Measurements from ENCODE around the gene MAML3.

MAML3 gene

GRCh38 chr4:140048419-140048995, 105.5 kb downstream of the MAML3 start:
- Histone ChIP-seq H3K4me1 (ENCODE audit: control insufficient read depth, low read length) (peaks cover 53% of the 10 kb centered on the region), H3K4me3 (ENCODE audit: low read length) (peak overlapping the region; percentile 64), H3K4me2 (ENCODE audit: low read length) (peak overlapping the region; percentile 89), H3F3A (ENCODE audit: control insufficient read depth, insufficient read depth) (no peaks in the 10 kb centered on the region; the same call in 1 of the 2 replicates), H3K79me2 (ENCODE audit: control insufficient read depth, low read length) (peaks cover 17% of the 10 kb centered on the region), H3K9me3 (ENCODE audit: control insufficient read depth, insufficient read depth, low read length) (no peaks in the 10 kb centered on the region), H3K27me3 (ENCODE audit: control insufficient read depth, low read length) (no peaks in the 10 kb centered on the region), H4K20me1 (ENCODE audit: control insufficient read depth, insufficient read depth, low read depth, low read length) (no peaks in the 10 kb centered on the region), H3K27ac (ENCODE audit: low read depth, low read length) (peak overlapping the region; percentile 15; the same call in 1 of the 2 replicates), H3K9me2 (replicated peaks; ENCODE audit: control insufficient read depth, low read length) (no peaks in the 10 kb centered on the region), H3K36me3 (ENCODE audit: control insufficient read depth, low read length) (no peaks in the 10 kb centered on the region)
- TF ChIP-seq EZH2phosphoT487 (IDR thresholded peaks at IDR 0.05; ENCODE audit: borderline replicate concordance, low read length), result no peak
- no peak for TF ChIP-seq CTCF (IDR thresholded peaks at IDR 0.05; ENCODE audit: low read depth, low read length, poor library complexity, severe bottlenecking)

GRCh38 chr4:140047786-140048185, 106.2 kb downstream of the MAML3 start:
- H4K20me1 ChIP-seq (ENCODE audit: control insufficient read depth, insufficient read depth, low read depth, low read length), result no peaks in the 10 kb centered on the region
- H3K9me3 ChIP-seq (ENCODE audit: control insufficient read depth, insufficient read depth, low read length), result no peaks in the 10 kb centered on the region
- peaks cover 46% of the 10 kb centered on the region for H3K4me1 ChIP-seq (ENCODE audit: control insufficient read depth, low read length)
- no peak overlapping the region for H3K27ac ChIP-seq (ENCODE audit: low read depth, low read length)
- H3K27me3 ChIP-seq (ENCODE audit: control insufficient read depth, low read length), result no peaks in the 10 kb centered on the region
- H3K9me2 ChIP-seq (replicated peaks; ENCODE audit: control insufficient read depth, low read length), result no peaks in the 10 kb centered on the region
- H3F3A ChIP-seq (ENCODE audit: control insufficient read depth, insufficient read depth), result no peaks in the 10 kb centered on the region; the same call in 1 of the 2 replicates
- no peak overlapping the region for H3K4me2 ChIP-seq (ENCODE audit: low read length)
- no peak overlapping the region for H3K4me3 ChIP-seq (ENCODE audit: low read length)
- no peaks in the 10 kb centered on the region for H3K36me3 ChIP-seq (ENCODE audit: control insufficient read depth, low read length)
- peaks cover 11% of the 10 kb centered on the region; the same call in 1 of the 2 replicates for H3K79me2 ChIP-seq (ENCODE audit: control insufficient read depth, low read length)
- no peak for TF ChIP-seq EZH2phosphoT487 (IDR thresholded peaks at IDR 0.05; ENCODE audit: borderline replicate concordance, low read length)
- TF ChIP-seq CTCF (IDR thresholded peaks at IDR 0.05; ENCODE audit: low read depth, low read length, poor library complexity, severe bottlenecking), result no peak

GRCh38 chr4:140047017-140047640, 106.9 kb downstream of the MAML3 start:
- no peak overlapping the region for H3K27ac ChIP-seq (ENCODE audit: low read depth, low read length)
- H3K4me3 ChIP-seq (ENCODE audit: low read length), result no peak overlapping the region
- no peaks in the 10 kb centered on the region for H3K36me3 ChIP-seq (ENCODE audit: control insufficient read depth, low read length)
- peaks cover 11% of the 10 kb centered on the region; the same call in 1 of the 2 replicates for H3K79me2 ChIP-seq (ENCODE audit: control insufficient read depth, low read length)
- H3K27me3 ChIP-seq (ENCODE audit: control insufficient read depth, low read length), result no peaks in the 10 kb centered on the region
- H3F3A ChIP-seq (ENCODE audit: control insufficient read depth, insufficient read depth), result no peaks in the 10 kb centered on the region; the same call in 1 of the 2 replicates
- TF ChIP-seq EZH2phosphoT487 (IDR thresholded peaks at IDR 0.05; ENCODE audit: borderline replicate concordance, low read length), result no peak
- H3K9me3 ChIP-seq (ENCODE audit: control insufficient read depth, insufficient read depth, low read length), result no peaks in the 10 kb centered on the region
- no peaks in the 10 kb centered on the region for H4K20me1 ChIP-seq (ENCODE audit: control insufficient read depth, insufficient read depth, low read depth, low read length)
- peaks cover 39% of the 10 kb centered on the region for H3K4me1 ChIP-seq (ENCODE audit: control insufficient read depth, low read length)
- H3K4me2 ChIP-seq (ENCODE audit: low read length), result no peak overlapping the region
- no peaks in the 10 kb centered on the region for H3K9me2 ChIP-seq (replicated peaks; ENCODE audit: control insufficient read depth, low read length)

- Histone ChIP-seq H3K27me3 (ENCODE audit: control insufficient read depth, low read length) (no peaks in the 10 kb centered on the region), H3K4me1 (ENCODE audit: control insufficient read depth, low read length) (peaks cover 34% of the 10 kb centered on the region), H3K27ac (ENCODE audit: low read depth, low read length) (no peak overlapping the region), H3K4me2 (ENCODE audit: low read length) (no peak overlapping the region), H3F3A (ENCODE audit: control insufficient read depth, insufficient read depth) (no peaks in the 10 kb centered on the region; the same call in 1 of the 2 replicates), H4K20me1 (ENCODE audit: control insufficient read depth, insufficient read depth, low read depth, low read length) (no peaks in the 10 kb centered on the region), H3K9me3 (ENCODE audit: control insufficient read depth, insufficient read depth, low read length) (no peaks in the 10 kb centered on the region), H3K79me2 (ENCODE audit: control insufficient read depth, low read length) (peaks cover 11% of the 10 kb centered on the region; the same call in 1 of the 2 replicates), H3K4me3 (ENCODE audit: low read length) (no peak overlapping the region), H3K36me3 (ENCODE audit: control insufficient read depth, low read length) (no peaks in the 10 kb centered on the region), H3K9me2 (replicated peaks; ENCODE audit: control insufficient read depth, low read length) (no peaks in the 10 kb centered on the region)
- no peak for TF ChIP-seq CTCF (IDR thresholded peaks at IDR 0.05; ENCODE audit: low read depth, low read length, poor library complexity, severe bottlenecking)
- no peak for TF ChIP-seq EZH2phosphoT487 (IDR thresholded peaks at IDR 0.05; ENCODE audit: borderline replicate concordance, low read length)
These were observed 107.4 kb downstream of the MAML3 start for GRCh38 chr4:140046543-140046942.

Data from DOHH2 (cell line).